CD4-positive, alpha-beta T cell treated with Interleukin-2 at 100 ng/mL for 4 hours (primary cell): ENCODE results near the gene OGDH.
A peak's percentile ranks its signal among the peaks of the same experiment; 100 is the strongest.
"Not testable (repeated sequence)": the region's sequence is repeated elsewhere in the genome, so short reads cannot be mapped to it uniquely, and the experiment has no call there.

ENCODE experiments used
- DNase-seq: peaks from one replicate; pipeline ENCODE4 v3.0.0-alpha.2; 2020; ENCODE audit warnings: low spot score

The OGDH gene

GRCh38 chr7:44707558-44708230 lies 101.3 kb downstream of the OGDH start:
- no peak for DNase-seq

GRCh38 chr7:44709011-44709915 lies 102.8 kb downstream of the OGDH start:
- no peak for DNase-seq

GRCh38 chr7:44709945-44710596 lies 103.6 kb downstream of the OGDH start:
- no peak for DNase-seq

GRCh38 chr7:44711528-44711927 lies 105.1 kb downstream of the OGDH start:
- DNase-seq = no peak

GRCh38 chr7:44712012-44712411 lies 105.6 kb downstream of the OGDH start:
- no peak for DNase-seq

GRCh38 chr7:44713141-44713540 lies 106.7 kb downstream of the OGDH start:
- DNase-seq = no peak

- no peak for DNase-seq
Observed at GRCh38 chr7:44713680-44714335, 107.4 kb downstream of the OGDH start.

GRCh38 chr7:44716205-44716604 lies 109.8 kb downstream of the OGDH start:
- no peak for DNase-seq

- no peak for DNase-seq
Observed at GRCh38 chr7:44720301-44720700, 113.9 kb downstream of the OGDH start.

- no peak for DNase-seq
Observed at GRCh38 chr7:44724276-44724675, 117.8 kb downstream of the OGDH start.

GRCh38 chr7:44726250-44726649 lies 119.8 kb downstream of the OGDH start:
- not testable (repeated sequence) for DNase-seq

GRCh38 chr7:44727158-44727936 lies 120.9 kb downstream of the OGDH start:
- DNase-seq = no peak

- DNase-seq = no peak
Observed at GRCh38 chr7:44727937-44728262, 121.5 kb downstream of the OGDH start.

GRCh38 chr7:44729949-44730590 lies 123.6 kb downstream of the OGDH start:
- DNase-seq = no peak

GRCh38 chr7:44732971-44733370 lies 126.5 kb downstream of the OGDH start:
- DNase-seq = not testable (repeated sequence)

GRCh38 chr7:44733708-44734481 lies 127.5 kb downstream of the OGDH start:
- DNase-seq = no peak

- DNase-seq = peak; percentile 77
Observed at GRCh38 chr7:44735403-44736165, 129.2 kb downstream of the OGDH start.

- no peak for DNase-seq
Observed at GRCh38 chr7:44736896-44737295, 130.5 kb downstream of the OGDH start.

GRCh38 chr7:44738051-44738723 lies 131.8 kb downstream of the OGDH start:
- DNase-seq = no peak
